B cell (primary cell): ENCODE measurements around the gene TEP1.

Source experiments
- CTCF ChIP-seq: fragments of 200-600 bp; IDR thresholded peaks from one replicate; pipeline ENCODE4 v1.8.0; 2022; ENCODE audit warnings: antibody characterized with exemption, mild to moderate bottlenecking
- EZH2 ChIP-seq: IDR thresholded peaks from 2 replicates; pipeline ENCODE4 v1.6.1; 2012; ENCODE audit warnings: borderline replicate concordance, low read depth, mild to moderate bottlenecking, moderate library complexity, low read length; ENCODE audit not compliant: insufficient read depth, poor library complexity, severe bottlenecking

- TF ChIP-seq CTCF: no peak
- TF ChIP-seq EZH2: no peak
These were observed 14.7 kb upstream of the TEP1 start for GRCh38 chr14:20428010-20428365.
